GM12874 (cell line): ENCODE data around the gene SLC15A3.

ENCODE experiments used
- TF ChIP-seq, protein P1 (sequence below): IDR thresholded peaks from 2 replicates; pipeline ENCODE4 v1.5.1; 2011; ENCODE audit warnings: low read depth, mild to moderate bottlenecking, control low read depth, low read length, moderate library complexity; ENCODE audit not compliant: insufficient read depth

Gene SLC15A3

DNA sequence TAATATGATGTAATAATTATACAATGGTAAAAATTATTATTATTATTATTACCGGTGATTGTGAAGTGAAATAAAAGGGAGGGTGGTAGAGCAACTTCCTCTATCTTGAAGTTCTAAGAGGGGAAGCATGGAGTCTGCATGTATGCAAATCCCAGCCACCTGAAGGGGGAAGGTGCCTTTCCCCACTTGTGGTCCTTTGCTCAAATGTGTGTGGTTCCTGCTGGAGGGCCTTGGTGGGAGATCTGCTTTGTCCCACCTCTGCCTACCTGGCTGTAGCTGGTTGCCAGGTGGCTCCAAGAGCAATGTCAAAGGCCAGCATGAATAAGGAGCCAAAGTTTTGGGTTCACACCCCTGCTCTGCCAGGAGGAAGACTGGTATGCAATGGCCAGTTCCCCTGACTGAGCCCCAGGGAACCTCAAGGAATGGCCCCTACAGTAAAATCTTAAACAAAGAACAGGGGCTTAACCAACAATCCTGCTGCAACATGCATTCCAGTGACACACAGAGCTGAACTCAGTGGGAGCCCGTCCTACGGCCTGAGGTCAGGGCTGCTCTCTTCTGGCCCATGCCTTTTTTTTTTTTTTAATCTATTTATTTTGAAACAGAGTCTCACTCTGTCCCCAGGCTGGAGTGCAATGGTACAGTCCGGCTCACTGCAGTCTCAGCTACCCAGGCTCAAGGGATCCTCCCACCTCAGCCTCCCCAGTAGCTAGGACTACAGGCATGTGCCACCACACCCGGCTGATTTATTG lies 19.2 kb downstream of the SLC15A3 start:
- TF ChIP-seq, protein P1, sequence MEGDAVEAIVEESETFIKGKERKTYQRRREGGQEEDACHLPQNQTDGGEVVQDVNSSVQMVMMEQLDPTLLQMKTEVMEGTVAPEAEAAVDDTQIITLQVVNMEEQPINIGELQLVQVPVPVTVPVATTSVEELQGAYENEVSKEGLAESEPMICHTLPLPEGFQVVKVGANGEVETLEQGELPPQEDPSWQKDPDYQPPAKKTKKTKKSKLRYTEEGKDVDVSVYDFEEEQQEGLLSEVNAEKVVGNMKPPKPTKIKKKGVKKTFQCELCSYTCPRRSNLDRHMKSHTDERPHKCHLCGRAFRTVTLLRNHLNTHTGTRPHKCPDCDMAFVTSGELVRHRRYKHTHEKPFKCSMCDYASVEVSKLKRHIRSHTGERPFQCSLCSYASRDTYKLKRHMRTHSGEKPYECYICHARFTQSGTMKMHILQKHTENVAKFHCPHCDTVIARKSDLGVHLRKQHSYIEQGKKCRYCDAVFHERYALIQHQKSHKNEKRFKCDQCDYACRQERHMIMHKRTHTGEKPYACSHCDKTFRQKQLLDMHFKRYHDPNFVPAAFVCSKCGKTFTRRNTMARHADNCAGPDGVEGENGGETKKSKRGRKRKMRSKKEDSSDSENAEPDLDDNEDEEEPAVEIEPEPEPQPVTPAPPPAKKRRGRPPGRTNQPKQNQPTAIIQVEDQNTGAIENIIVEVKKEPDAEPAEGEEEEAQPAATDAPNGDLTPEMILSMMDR, result no peak

DNA sequence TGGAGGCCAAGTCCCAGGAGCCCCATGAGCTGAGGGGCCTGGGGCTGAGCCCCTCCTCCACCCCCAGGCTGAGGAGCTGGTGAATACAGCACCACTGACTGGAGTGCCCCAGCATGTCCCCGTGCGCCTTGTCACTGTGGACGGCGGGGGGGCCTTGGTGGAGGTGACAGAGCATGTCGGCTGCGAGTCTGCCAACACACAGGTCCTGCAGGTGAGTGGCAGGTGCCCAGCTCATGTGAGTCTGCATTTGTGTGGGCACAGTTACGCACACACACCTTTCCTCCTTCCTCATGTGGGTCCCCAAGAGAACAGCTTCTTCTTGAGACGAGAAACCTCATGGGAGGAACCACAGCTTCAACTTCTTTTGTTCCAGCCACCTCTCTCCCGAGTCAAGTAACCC lies 20.1 kb downstream of the SLC15A3 start:
- TF ChIP-seq, protein P1, result no peak

DNA sequence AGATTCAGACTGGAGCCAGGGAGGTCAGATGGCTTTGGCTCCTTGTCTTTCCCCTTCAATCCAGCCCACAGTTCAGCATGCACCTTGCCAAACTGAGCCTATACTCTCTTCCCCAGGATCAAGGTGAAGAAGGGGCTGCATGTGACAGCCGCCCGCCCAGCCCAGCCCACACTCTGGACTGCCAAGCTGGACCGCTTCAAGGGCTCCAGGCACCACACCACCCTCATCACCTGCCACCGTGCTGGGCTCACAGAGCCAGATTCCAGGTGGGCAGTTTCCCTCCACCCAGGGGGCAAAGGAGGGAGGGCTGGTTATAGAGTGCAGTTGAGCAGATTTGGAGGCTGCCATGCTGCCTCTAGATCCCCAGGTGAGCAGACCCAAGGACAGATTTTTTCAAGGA lies 21.6 kb downstream of the SLC15A3 start:
- TF ChIP-seq, protein P1, result no peak

DNA sequence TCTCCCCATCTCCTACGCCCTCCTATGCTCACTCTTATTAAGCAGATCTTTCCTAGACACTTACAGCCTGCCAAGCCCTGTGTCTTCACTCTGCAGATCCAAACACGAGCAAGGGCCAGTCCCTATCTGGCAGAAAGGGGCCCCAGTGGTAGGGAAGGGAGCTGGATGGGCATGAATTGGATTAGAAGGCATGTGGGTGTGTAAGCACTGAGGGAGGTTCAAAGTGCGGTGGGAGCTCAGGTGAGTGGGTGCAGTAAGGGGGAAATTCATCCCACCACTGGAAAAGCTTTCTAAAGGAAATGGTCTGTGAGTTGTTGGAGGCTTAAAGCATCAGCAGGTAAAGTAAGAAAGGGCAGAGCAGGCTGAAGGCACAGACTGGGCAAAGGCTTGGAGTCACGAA lies 22.2 kb downstream of the SLC15A3 start:
- TF ChIP-seq, protein P1, result no peak

DNA sequence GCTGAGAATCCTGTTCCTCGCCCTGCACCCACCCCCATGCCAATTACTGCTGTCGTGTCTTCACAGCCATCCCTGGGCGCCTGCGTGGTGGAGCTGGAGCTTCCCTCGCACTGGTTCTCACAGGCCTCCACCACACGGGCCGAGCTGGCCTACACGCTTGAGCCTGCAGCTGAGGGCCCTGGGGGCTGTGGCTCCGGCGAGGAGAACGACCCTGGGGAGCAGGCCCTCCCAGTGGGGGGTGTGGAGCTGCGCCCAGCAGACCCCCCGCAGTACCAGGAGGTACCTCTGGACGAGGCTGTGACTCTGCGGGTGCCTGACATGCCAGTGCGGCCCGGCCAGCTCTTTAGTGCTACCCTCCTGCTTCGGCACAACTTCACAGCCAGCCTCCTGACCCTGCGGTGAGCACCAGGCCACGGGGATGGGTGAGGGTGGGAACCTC lies 23.4 kb downstream of the SLC15A3 start:
- TF ChIP-seq, protein P1, result no peak

DNA sequence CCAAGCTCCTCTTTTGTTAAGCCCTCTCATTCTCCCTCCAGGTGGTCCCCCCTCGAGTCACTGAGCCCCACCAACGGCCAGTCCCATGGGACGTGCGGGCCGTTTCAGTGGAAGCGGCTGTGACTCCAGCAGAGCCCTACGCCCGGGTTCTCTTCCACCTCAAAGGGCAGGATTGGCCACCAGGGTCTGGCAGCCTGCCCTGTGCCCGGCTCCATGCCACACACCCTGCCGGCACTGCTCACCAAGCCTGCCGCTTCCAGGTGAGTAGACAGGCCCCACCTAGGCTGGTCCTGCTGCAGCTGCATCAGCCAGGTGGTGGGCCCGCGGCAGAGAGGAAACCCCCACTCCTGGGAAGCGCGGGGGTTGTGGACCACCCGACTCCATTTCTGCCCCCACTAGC lies 24.4 kb downstream of the SLC15A3 start:
- TF ChIP-seq, protein P1, result no peak

DNA sequence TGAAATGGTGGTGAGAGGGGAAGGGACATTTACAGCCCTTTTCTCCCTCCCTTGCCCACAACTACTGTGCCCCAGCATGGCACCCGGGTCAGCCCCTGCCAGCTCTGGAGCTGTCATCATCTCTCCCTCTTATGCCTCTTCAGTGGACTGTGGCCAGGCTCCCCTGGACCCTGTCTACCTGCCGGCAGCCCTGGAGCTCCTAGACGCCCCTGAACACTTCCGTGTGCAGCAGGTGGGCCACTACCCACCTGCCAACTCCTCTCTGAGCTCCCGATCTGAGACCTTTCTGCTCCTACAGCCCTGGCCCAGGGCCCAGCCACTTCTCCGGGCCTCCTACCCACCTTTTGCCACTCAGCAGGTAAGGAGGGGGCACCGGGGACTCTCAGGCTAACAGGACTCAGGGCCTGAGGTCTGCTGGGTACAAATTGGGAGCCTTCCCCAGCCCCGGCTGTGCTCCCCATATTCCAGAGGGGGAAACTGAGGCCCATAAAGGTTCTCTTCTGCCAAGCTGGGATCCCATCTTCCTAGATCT lies 24.8 kb downstream of the SLC15A3 start:
- TF ChIP-seq, protein P1, result no peak
